Measurements from ENCODE around the gene SIX2. TPM values are rescaled to one million over a fixed set of nuclear protein-coding genes. Genes with fewer than 3 reads are reported as not detected.

The SIX2 gene
- total RNA-seq, 1 donor from 2014 or later = 4.2 TPM

- FAIRE-seq (no peak), DNase-seq (ENCODE audit: low read depth) (no peak)
- H3K27me3 ChIP-seq (ENCODE audit: control insufficient read depth, insufficient read depth, low read length) = no peaks in the 10 kb centered on the region
- peaks cover 5% of the 10 kb centered on the region for H3K36me3 ChIP-seq (ENCODE audit: control insufficient read depth, insufficient read depth, low read length)
- no peak for TF ChIP-seq CTCF (IDR thresholded peaks at IDR 0.05; ENCODE audit: insufficient read depth, low read length, severe bottlenecking)
- no peak overlapping the region for H3K4me3 ChIP-seq (ENCODE audit: low read depth, low read length)
Observed at GRCh38 chr2:45006942-45007287, 2.3 kb downstream of the SIX2 start.

DNA sequence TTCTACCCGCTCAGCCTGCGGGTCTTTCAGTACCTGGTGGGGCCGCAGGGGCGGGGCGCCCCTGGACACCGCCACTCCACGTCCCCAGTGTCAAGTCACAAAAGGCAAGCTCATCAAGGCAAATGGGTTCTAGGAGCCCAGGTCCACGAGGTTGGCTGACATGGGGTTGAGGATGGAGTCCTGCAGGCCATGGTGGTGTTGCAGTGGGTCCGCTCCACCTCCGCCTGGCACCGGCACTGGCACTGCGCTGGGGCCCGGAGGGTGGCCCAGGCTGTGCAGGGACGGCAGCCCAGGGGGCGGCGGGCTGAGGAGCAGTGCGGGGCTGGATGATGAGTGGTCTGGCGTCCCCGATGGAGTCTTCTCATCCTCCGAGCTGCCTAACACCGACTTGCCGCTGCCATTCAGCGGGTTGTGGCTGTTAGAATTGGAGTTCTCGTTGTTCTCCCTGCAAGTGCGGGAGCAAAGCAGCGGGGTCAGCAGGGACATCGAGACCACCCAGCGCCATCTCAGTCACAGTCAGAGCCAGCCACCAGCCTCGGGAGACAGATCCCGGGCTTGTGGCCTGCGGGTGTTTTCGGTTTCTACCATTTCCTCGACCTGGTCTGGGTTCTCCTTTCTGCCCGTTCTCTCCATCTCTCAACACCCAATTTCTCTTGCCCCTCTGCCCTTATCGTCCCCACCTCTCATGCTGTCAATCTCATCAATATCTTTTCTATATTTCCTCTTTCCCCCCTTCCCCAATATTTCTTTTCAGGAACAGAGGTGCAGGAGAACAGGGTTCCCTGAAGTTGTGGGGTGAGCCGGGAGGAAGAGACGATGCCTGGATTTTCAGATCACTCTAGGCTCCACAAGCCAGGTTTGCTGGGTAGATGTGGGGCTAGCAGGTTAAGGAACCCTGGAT, 3.0 kb downstream of the SIX2 start:
- no peak for FAIRE-seq
- H3K27me3 ChIP-seq (ENCODE audit: control insufficient read depth, insufficient read depth, low read length) = no peaks in the 10 kb centered on the region
- no peak for DNase-seq (ENCODE audit: low read depth)
- no peak overlapping the region for H3K4me3 ChIP-seq (ENCODE audit: low read depth, low read length)
- peaks cover 5% of the 10 kb centered on the region for H3K36me3 ChIP-seq (ENCODE audit: control insufficient read depth, insufficient read depth, low read length)
- TF ChIP-seq CTCF (IDR thresholded peaks at IDR 0.05; ENCODE audit: insufficient read depth, low read length, severe bottlenecking) = no peak

DNA sequence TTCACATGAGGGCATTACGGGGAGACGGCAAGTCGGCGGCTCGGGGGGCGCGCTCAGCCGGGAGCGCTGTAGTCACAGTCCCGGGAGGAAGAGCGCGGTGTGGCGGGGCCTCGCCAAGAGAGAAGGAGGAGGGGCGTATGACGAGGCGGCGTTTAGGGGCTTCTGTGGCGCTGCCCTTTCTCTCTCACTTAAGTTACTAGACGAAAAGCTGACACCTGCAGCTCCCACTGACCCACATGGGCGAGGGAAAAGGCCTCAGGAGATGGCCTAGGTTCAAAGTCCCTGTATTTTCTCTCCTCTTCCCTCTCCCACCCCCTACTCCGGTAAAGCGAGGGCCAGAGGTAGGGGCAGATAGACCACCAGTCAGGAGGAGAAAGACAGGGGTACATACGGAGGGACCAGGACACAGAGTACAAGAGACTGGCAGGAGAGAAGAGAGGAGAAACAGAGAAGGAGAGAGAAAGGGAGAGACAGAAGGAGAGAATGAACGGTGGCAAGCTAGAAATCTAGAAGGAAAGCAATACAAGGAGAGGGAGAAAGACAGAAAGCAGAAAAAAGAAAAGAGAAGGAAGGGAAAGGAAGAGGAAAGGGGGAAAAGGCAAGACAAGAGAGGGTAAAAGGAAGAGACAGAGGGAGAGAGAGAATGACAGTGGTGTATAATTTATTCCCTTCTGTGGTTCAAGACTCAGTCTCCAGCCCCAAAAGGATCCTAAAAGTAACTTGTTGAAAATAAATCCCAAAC, 3.8 kb downstream of the SIX2 start:
- Histone ChIP-seq H3K36me3 (ENCODE audit: control insufficient read depth, insufficient read depth, low read length) (peaks cover 5% of the 10 kb centered on the region), H3K4me3 (ENCODE audit: low read depth, low read length) (no peak overlapping the region), H3K27me3 (ENCODE audit: control insufficient read depth, insufficient read depth, low read length) (no peaks in the 10 kb centered on the region)
- no peak for TF ChIP-seq CTCF (IDR thresholded peaks at IDR 0.05; ENCODE audit: insufficient read depth, low read length, severe bottlenecking)
- DNase-seq (ENCODE audit: low read depth) (no peak), FAIRE-seq (no peak)

DNA sequence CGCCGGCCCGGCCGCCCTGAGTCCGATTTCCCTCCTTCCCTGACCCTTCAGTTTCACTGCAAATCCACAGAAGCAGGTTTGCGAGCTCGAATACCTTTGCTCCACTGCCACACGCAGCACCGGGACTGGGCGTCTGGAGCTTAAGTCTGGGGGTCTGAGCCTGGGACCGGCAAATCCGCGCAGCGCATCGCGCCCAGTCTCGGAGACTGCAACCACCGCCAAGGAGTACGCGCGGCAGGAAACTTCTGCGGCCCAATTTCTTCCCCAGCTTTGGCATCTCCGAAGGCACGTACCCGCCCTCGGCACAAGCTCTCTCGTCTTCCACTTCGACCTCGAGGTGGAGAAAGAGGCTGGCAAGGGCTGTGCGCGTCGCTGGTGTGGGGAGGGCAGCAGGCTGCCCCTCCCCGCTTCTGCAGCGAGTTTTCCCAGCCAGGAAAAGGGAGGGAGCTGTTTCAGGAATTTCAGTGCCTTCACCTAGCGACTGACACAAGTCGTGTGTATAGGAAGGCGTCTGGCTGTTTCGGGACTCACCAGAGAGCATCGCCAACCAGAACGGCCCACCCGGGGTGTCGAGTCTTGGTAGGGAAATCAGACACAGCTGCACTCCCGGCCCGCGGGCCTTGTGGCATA, 4.6 kb downstream of the SIX2 start:
- H3K36me3 ChIP-seq (ENCODE audit: control insufficient read depth, insufficient read depth, low read length) = peaks cover 5% of the 10 kb centered on the region
- no peak for DNase-seq (ENCODE audit: low read depth)
- H3K4me3 ChIP-seq (ENCODE audit: low read depth, low read length) = no peak overlapping the region
- TF ChIP-seq CTCF (IDR thresholded peaks at IDR 0.05; ENCODE audit: insufficient read depth, low read length, severe bottlenecking) = no peak
- no peak for FAIRE-seq
- no peaks in the 10 kb centered on the region for H3K27me3 ChIP-seq (ENCODE audit: control insufficient read depth, insufficient read depth, low read length)

GRCh38 chr2:45003579-45004551, 5.4 kb downstream of the SIX2 start:
- H3K4me3 ChIP-seq (ENCODE audit: low read depth, low read length) = no peak overlapping the region
- H3K27me3 ChIP-seq (ENCODE audit: control insufficient read depth, insufficient read depth, low read length) = no peaks in the 10 kb centered on the region
- FAIRE-seq (no peak), DNase-seq (ENCODE audit: low read depth) (no peak)
- TF ChIP-seq CTCF (IDR thresholded peaks at IDR 0.05; ENCODE audit: insufficient read depth, low read length, severe bottlenecking) = no peak
- H3K36me3 ChIP-seq (ENCODE audit: control insufficient read depth, insufficient read depth, low read length) = peaks cover 5% of the 10 kb centered on the region

All from bronchial epithelial cell (primary cell).